ENCODE measurements around the gene ANO7. TPM values are rescaled to one million over a fixed set of nuclear protein-coding genes. Genes with fewer than 3 reads are reported as not detected.
A peak's percentile ranks its signal among the peaks of the same experiment; 100 is the strongest.

The ANO7 gene
- total RNA-seq, 3 donors from 2014 or later (not counting 1 experiment from before 2014, with no cell fraction given) = 0.97 to 1.4 (median 1.1) TPM

DNA sequence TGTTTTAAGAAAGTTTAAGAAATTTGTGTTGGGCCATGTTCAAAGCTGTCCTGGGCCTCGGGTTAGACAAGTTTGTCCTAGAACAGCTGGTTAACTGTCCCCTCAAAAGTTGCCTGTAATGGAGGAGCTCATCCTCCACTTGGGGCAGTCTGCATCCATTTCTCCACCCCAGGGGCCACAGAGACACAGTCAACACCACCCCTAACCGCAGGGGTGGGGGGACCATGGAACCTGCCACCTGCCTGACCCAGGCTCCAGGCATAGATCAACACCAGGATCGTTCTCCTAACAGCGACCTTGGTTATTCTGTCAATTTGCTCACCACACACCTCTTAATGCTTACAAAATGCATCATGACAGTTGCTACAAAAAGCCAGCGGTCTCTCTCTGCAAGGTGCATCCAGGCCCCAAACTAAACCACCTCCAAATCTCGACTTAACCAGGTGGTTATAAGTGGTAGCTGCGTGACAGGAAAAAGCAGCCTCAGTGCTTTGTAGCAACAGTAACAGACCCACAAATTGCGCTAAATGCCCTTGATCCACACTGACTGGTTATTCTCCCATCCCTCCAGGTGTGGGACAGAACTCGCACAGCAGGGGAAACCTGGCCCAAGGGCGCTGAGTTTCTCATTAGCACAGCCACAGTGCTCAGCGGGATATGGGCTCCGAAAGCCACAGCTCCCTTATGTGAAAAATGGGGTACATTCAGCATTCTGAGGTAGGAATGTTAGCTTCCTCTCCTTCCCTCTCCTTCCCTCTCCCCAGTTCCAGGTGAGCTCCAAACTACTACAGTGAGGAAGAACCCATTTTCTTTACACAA, 79.0 kb downstream of the ANO7 start:
- DNase-seq = peak in 1 of 2 donors; percentile 15
- intact Hi-C loops (cut with micrococcal nuclease) = no loop called here
- Histone ChIP-seq H3K27me3 (ENCODE audit: control insufficient read depth, insufficient read depth, low read length) (no peaks in the 10 kb centered on the region), H3K27ac (ENCODE audit: low read length) (no peak overlapping the region), H3K9me3 (ENCODE audit: control insufficient read depth, insufficient read depth, low read length) (no peaks in the 10 kb centered on the region), H3K4me1 (ENCODE audit: control insufficient read depth, insufficient read depth, low read length) (peaks cover 16% of the 10 kb centered on the region), H3K4me3 (ENCODE audit: low read length) (no peak overlapping the region), H3K36me3 (ENCODE audit: control insufficient read depth, insufficient read depth, low read length) (peaks cover 28% of the 10 kb centered on the region)
- Mint-ChIP-seq H3K36me3 (peaks cover 12% of the 10 kb centered on the region), H3K27ac (peak overlapping the region; percentile 37 to 75), H3K9me3 (no peaks in the 10 kb centered on the region), H3K27me3 (ENCODE audit: low read depth in 2 of 2) (no peaks in the 10 kb centered on the region), H3K4me3 (no peak overlapping the region), H3K4me1 (peaks cover 36 to 42% of the 10 kb centered on the region in 2 donors)
- no peak for ATAC-seq
- 83% methylated on average over 9 of the region's 12 CpGs for whole genome bisulfite sequencing (ENCODE audit: insufficient coverage)
- TF ChIP-seq, protein P1, sequence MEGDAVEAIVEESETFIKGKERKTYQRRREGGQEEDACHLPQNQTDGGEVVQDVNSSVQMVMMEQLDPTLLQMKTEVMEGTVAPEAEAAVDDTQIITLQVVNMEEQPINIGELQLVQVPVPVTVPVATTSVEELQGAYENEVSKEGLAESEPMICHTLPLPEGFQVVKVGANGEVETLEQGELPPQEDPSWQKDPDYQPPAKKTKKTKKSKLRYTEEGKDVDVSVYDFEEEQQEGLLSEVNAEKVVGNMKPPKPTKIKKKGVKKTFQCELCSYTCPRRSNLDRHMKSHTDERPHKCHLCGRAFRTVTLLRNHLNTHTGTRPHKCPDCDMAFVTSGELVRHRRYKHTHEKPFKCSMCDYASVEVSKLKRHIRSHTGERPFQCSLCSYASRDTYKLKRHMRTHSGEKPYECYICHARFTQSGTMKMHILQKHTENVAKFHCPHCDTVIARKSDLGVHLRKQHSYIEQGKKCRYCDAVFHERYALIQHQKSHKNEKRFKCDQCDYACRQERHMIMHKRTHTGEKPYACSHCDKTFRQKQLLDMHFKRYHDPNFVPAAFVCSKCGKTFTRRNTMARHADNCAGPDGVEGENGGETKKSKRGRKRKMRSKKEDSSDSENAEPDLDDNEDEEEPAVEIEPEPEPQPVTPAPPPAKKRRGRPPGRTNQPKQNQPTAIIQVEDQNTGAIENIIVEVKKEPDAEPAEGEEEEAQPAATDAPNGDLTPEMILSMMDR (IDR thresholded peaks at IDR 0.05) = no peak

DNA sequence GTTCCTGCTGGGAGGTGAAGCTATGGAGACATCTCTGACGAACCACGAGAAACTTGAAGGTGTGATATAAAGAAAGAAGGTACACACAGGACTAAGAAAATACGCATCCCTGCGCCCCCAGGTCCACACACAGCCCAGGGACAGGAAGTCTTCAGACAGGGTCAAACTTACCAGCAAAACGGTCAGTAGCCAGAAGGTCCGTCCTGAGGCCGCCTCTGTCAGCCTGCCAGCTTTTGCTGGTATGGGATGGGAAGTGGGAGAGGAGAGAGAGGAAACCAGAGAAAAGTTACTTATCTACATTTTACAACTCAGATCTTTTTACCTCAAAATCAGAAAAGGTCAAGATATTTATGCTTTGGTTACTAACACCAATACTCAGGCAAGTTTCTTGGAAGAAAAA, 79.8 kb downstream of the ANO7 start:
- peaks cover 21% of the 10 kb centered on the region for H3K4me1 ChIP-seq (ENCODE audit: control insufficient read depth, insufficient read depth, low read length)
- ATAC-seq (no peak), DNase-seq (no peak)
- peaks cover 4% of the 10 kb centered on the region for H3K36me3 Mint-ChIP-seq
- H3K4me1 Mint-ChIP-seq = peaks cover 34 to 47% of the 10 kb centered on the region in 2 donors
- no peaks in the 10 kb centered on the region for H3K27me3 ChIP-seq (ENCODE audit: control insufficient read depth, insufficient read depth, low read length)
- WGBS (ENCODE audit: insufficient coverage) = 88% methylated on average over 7 of the region's 7 CpGs
- no peak overlapping the region for H3K27ac ChIP-seq (ENCODE audit: low read length)
- H3K4me3 Mint-ChIP-seq = peak overlapping the region; percentile 17
- intact Hi-C loops (cut with micrococcal nuclease) = no loop called here
- no peak overlapping the region for H3K4me3 ChIP-seq (ENCODE audit: low read length)
- H3K27me3 Mint-ChIP-seq (ENCODE audit: low read depth in 2 of 2) = no peaks in the 10 kb centered on the region
- no peaks in the 10 kb centered on the region for H3K9me3 ChIP-seq (ENCODE audit: control insufficient read depth, insufficient read depth, low read length)
- peaks cover 20% of the 10 kb centered on the region for H3K36me3 ChIP-seq (ENCODE audit: control insufficient read depth, insufficient read depth, low read length)
- peak overlapping the region in 1 of 2 donors; percentile 75 for H3K27ac Mint-ChIP-seq
- TF ChIP-seq, protein P1 (IDR thresholded peaks at IDR 0.05) = no peak
- no peaks in the 10 kb centered on the region for H3K9me3 Mint-ChIP-seq

DNA sequence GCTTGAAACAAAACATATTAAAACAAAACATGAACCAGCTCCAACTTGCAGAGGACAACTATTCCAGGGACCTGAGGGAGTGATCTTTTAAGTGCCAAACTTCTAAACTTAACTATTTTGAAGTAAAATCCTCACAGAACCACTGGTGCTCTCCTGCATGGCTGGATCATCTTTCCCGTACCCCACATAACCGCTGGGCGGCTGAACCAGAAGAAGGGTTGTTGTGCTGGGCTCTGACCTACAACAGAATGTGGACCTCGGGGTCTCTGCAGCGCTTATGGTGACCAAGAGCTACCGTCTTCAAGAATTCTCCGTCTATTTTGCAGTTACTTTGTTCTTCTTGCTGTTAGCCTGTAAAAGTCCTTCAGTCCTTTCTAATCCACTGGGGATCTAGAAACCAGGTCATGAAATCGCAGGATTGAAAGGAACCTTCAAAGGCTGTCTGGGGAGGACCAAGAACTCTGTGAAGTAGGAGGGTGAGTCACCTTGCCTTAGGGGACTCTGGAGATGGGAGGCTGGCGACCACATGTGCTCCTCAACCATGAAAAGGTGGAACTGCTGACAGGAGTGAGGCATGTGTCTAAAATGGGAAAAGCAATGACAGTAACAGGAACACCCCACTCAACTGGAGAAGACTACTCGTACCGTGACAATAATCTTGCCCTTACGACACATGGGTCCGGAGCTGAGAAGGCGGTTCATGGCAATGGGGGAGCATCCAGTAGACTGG, 80.4 kb downstream of the ANO7 start:
- 94% methylated on average over 14 of the region's 14 CpGs for WGBS (ENCODE audit: insufficient coverage)

More for the DNA sequence above, 80.4 kb downstream of the ANO7 start:
- Histone ChIP-seq H3K4me3 (ENCODE audit: low read length) (no peak overlapping the region), H3K9me3 (ENCODE audit: control insufficient read depth, insufficient read depth, low read length) (no peaks in the 10 kb centered on the region), H3K36me3 (ENCODE audit: control insufficient read depth, insufficient read depth, low read length) (peaks cover 15% of the 10 kb centered on the region), H3K4me1 (ENCODE audit: control insufficient read depth, insufficient read depth, low read length) (peaks cover 27% of the 10 kb centered on the region), H3K27ac (ENCODE audit: low read length) (no peak overlapping the region), H3K27me3 (ENCODE audit: control insufficient read depth, insufficient read depth, low read length) (no peaks in the 10 kb centered on the region)
- Mint-ChIP-seq H3K36me3 (no peaks in the 10 kb centered on the region), H3K27me3 (ENCODE audit: low read depth in 2 of 2) (no peaks in the 10 kb centered on the region), H3K9me3 (no peaks in the 10 kb centered on the region), H3K27ac (peak overlapping the region; percentile 63 to 75), H3K4me3 (peak overlapping the region; percentile 17), H3K4me1 (peaks cover 40 to 51% of the 10 kb centered on the region in 2 donors)
- intact Hi-C loops (cut with micrococcal nuclease) = no loop called here
- DNase-seq (no peak), ATAC-seq (no peak)
- TF ChIP-seq, protein P1 (IDR thresholded peaks at IDR 0.05) = no peak
